NAMALWA (cell line): ENCODE results near the gene NOX1.
"Not testable (repeated sequence)": the region's sequence is repeated elsewhere in the genome, so short reads cannot be mapped to it uniquely, and the experiment has no call there.

Experiments used
- DNase-seq: peaks from one replicate; pipeline ENCODE4 v3.0.0-alpha.2; 2015; ENCODE audit warnings: low spot score

NOX1 gene

GRCh38 chrX:100819837-100820666, 54.1 kb downstream of the NOX1 start, which contains the start of gene CSTF2:
Gene CSTF2 (plus strand): TSS chrX:100820391. CDS start chrX:100820417, 26 bp downstream.
- DNase-seq: peak; percentile 89

- DNase-seq: no peak
These were observed 54.7 kb downstream of the NOX1 start for GRCh38 chrX:100819534-100819836.

- DNase-seq: no peak
These were observed 56.8 kb downstream of the NOX1 start for GRCh38 chrX:100817340-100817739.

GRCh38 chrX:100812216-100813158, 61.7 kb downstream of the NOX1 start:
- no peak for DNase-seq

- not testable (repeated sequence) for DNase-seq
These were observed 65.9 kb downstream of the NOX1 start for GRCh38 chrX:100808265-100808664.

GRCh38 chrX:100804780-100805179, 69.4 kb downstream of the NOX1 start:
- no peak for DNase-seq

GRCh38 chrX:100802843-100803242, 71.3 kb downstream of the NOX1 start:
- no peak for DNase-seq

GRCh38 chrX:100798484-100799214, 75.5 kb downstream of the NOX1 start:
- DNase-seq: no peak

GRCh38 chrX:100797359-100797758, 76.8 kb downstream of the NOX1 start:
- no peak for DNase-seq

- not testable (repeated sequence) for DNase-seq
These were observed 77.8 kb downstream of the NOX1 start for GRCh38 chrX:100796371-100796770.
